Vagina (tissue), 2 donors: ENCODE results near the gene FHIT.

Source experiments
- CTCF ChIP-seq, 3 experiments: fragments of 450-650 bp in 2 of 3; fragments of 200-600 bp in 1 of 3; sonication (generic) in 1 of 3; IDR thresholded peaks; one replicate each; pipeline ENCODE4 v1.5.1; 2017 to 2019; ENCODE audit warnings: antibody characterized with exemption in 3 of 3, mild to moderate bottlenecking in 2 of 3, moderate library complexity in 2 of 3
- POLR2A ChIP-seq, 2 donors: fragments of 450-650 bp; IDR thresholded peaks; one replicate each; pipeline ENCODE4 v1.6.1; 2017; ENCODE audit warnings: antibody characterized with exemption in 2 of 2, mild to moderate bottlenecking in 2 of 2, moderate library complexity in 2 of 2

- no peak for TF ChIP-seq POLR2A (IDR thresholded peaks at IDR 0.05)
- no peak for TF ChIP-seq CTCF (IDR thresholded peaks at IDR 0.05)
These were observed 670.4 kb downstream of the FHIT start for GRCh38 chr3:60580809-60581208.
